Tibial nerve (tissue), 4 donors: ENCODE results near the gene LAMTOR5. TPM values are rescaled to one million over a fixed set of nuclear protein-coding genes. Genes with fewer than 3 reads are reported as not detected.

Experiments used
- DNase-seq, 2 donors: peaks; one replicate each; pipeline ENCODE4 v3.0.0-alpha.2; 2019; ENCODE audit warnings: low spot score in 2 of 2
- H3K27ac ChIP-seq, 4 donors: fragments of 200-600 bp; sonication (generic) in 3 of 4; one replicate each; pipeline ENCODE4 v1.5.1; 2017 to 2019; ENCODE audit warnings: mild to moderate bottlenecking in 1 of 4
- H3K27me3 ChIP-seq, 2 donors: fragments of 200-600 bp; sonication (generic) in 1 of 2; one replicate each; pipeline versions ENCODE4 v1.5.1 to v1.6.0; 2017 to 2019
- H3K36me3 ChIP-seq, 3 donors: fragments of 200-600 bp; sonication (generic); one replicate each; pipeline ENCODE4 v1.5.1; 2018 to 2019
- H3K4me1 ChIP-seq, 4 donors: fragments of 200-600 bp; sonication (generic) in 3 of 4; one replicate each; pipeline ENCODE4 v1.5.1; 2017 to 2019
- H3K4me3 ChIP-seq, 4 donors: fragments of 200-600 bp; sonication (generic) in 3 of 4; one replicate each; pipeline ENCODE4 v1.5.1; 2017 to 2019; ENCODE audit warnings: mild to moderate bottlenecking in 1 of 4, moderate library complexity in 1 of 4
- H3K9me3 ChIP-seq, 4 donors: fragments of 200-600 bp; sonication (generic) in 3 of 4; one replicate each; pipeline ENCODE4 v1.5.1; 2017 to 2019
- EP300 ChIP-seq, 2 donors: sonication (generic); formaldehyde crosslinking; IDR thresholded peaks; one replicate each; pipeline ENCODE4 v1.6.1; 2017; ENCODE audit warnings: antibody characterized with exemption in 2 of 2, mild to moderate bottlenecking in 1 of 2
- POLR2A ChIP-seq, 2 donors: fragments of 450-650 bp; IDR thresholded peaks; one replicate each; pipeline ENCODE4 v1.6.1; 2017; ENCODE audit warnings: antibody characterized with exemption in 2 of 2, mild to moderate bottlenecking in 2 of 2, moderate library complexity in 2 of 2
- WGBS, 2 donors: methylation state at CpG; one replicate each; pipeline ENCODE4 v1.1.5; 2018; 5-methylcytosine and 5-hydroxymethylcytosine counted together
- total RNA-seq, 4 donors: library from RNA; depleted of rRNA; stranded (reverse); fragments of >200 nt; gene quantifications; one replicate each; pipeline ENCODE4 v1.1.0, GENCODE V29; 2016
- TF ChIP-seq, protein P1 (sequence below), 5 experiments: fragments of 200-600 bp in 3 of 5; fragments of 450-650 bp in 2 of 5; sonication (generic) in 3 of 5; IDR thresholded peaks; one replicate each; pipeline ENCODE4 v1.5.1; 2016 to 2019; ENCODE audit warnings: antibody characterized with exemption in 5 of 5, mild to moderate bottlenecking in 3 of 5, moderate library complexity in 2 of 5

Gene LAMTOR5
- total RNA-seq, 4 donors from 2014 or later: 62.6 to 74.7 (median 67.7) TPM

DNA sequence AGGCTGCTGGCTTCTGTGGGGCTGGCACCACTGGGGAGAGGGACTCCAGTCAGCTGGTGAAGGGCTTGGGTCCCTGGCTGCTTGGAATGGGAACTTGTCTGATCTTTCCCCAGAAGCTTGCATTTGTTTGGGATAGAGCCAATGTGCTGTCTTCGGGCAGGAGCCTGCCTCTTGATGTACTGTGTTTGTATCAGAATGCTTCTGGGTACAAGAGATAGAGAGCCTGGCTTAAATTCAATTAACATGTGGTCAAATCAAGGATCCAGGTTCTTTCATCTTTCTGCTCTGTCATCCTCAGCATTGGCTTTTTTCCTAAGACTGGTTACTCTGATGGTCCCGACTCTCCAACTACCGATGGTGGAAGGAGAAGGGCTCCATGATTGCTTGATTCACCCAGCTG, 27.5 kb upstream of the LAMTOR5 start:
- no peak for DNase-seq
- TF ChIP-seq, protein P1, sequence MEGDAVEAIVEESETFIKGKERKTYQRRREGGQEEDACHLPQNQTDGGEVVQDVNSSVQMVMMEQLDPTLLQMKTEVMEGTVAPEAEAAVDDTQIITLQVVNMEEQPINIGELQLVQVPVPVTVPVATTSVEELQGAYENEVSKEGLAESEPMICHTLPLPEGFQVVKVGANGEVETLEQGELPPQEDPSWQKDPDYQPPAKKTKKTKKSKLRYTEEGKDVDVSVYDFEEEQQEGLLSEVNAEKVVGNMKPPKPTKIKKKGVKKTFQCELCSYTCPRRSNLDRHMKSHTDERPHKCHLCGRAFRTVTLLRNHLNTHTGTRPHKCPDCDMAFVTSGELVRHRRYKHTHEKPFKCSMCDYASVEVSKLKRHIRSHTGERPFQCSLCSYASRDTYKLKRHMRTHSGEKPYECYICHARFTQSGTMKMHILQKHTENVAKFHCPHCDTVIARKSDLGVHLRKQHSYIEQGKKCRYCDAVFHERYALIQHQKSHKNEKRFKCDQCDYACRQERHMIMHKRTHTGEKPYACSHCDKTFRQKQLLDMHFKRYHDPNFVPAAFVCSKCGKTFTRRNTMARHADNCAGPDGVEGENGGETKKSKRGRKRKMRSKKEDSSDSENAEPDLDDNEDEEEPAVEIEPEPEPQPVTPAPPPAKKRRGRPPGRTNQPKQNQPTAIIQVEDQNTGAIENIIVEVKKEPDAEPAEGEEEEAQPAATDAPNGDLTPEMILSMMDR (IDR thresholded peaks at IDR 0.05): no peak
- TF ChIP-seq POLR2A (IDR thresholded peaks at IDR 0.05): no peak
- TF ChIP-seq EP300 (IDR thresholded peaks at IDR 0.05): no peak
- 72 to 73% methylated on average over 3 of the region's 3 CpGs for WGBS, 2 donors
- no peaks in the 10 kb centered on the region for H3K9me3 ChIP-seq
- peaks cover 0 to 9% (median 0%) of the 10 kb centered on the region in 4 donors for H3K4me1 ChIP-seq
- H3K27ac ChIP-seq: no peak overlapping the region
- H3K36me3 ChIP-seq: no peaks in the 10 kb centered on the region
- H3K4me3 ChIP-seq: no peak overlapping the region
- H3K27me3 ChIP-seq: peaks cover 0 to 5% of the 10 kb centered on the region in 2 donors

DNA sequence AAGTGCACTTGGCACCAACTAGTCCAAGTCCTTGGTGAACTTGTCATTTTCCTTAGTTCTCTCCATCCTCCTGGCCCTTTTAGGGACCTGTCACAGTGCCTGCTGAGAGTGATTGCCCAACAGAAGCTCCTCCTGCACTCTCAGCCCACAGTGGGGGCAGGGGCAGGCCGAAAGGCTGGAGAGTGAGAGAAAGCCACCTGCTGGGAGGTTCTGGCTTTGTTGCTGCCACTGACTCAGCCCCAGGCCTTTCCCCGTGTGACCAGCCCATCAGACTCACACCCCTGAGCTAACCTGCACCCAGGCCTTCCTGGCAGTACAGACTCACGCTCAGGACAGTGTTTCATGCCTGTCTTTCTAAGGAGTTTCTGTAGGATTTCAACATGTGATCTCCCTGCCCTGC, 26.3 kb upstream of the LAMTOR5 start:
- peak; percentile 21 to 32 for DNase-seq
- H3K9me3 ChIP-seq: no peaks in the 10 kb centered on the region
- no peak for TF ChIP-seq POLR2A (IDR thresholded peaks at IDR 0.05)
- TF ChIP-seq, protein P1 (IDR thresholded peaks at IDR 0.05): no peak
- TF ChIP-seq EP300 (IDR thresholded peaks at IDR 0.05): peak in 1 of 2 donors; percentile 25
- no peak overlapping the region for H3K27ac ChIP-seq
- H3K27me3 ChIP-seq: peaks cover 0 to 5% of the 10 kb centered on the region in 2 donors
- H3K36me3 ChIP-seq: no peaks in the 10 kb centered on the region
- H3K4me1 ChIP-seq: peaks cover 0 to 9% (median 0%) of the 10 kb centered on the region in 4 donors
- H3K4me3 ChIP-seq: no peak overlapping the region
- WGBS, 2 donors: 29 to 36% methylated on average over 3 of the region's 3 CpGs

DNA sequence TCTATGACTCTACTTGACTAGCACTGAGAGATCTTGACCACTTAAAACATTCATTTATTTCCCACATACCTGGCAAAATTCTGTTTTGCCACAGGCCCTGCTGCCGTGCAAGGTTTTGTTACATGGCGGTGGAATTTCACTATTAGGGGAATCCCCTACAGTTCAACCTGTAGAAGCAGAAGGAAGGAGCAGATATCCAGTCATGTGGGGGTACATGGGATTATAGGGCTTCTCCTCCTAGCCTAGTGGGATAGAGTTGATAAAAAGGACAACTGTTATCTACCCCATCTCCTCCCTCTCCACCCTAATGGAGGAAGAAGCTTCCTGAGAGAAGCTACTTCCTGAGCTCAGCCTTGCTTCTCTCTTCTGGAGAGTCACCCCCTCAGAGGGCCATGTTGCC, 25.7 kb upstream of the LAMTOR5 start:
- DNase-seq: no peak
- Histone ChIP-seq H3K27me3 (peaks cover 0 to 5% of the 10 kb centered on the region in 2 donors), H3K36me3 (no peaks in the 10 kb centered on the region), H3K9me3 (no peaks in the 10 kb centered on the region), H3K4me1 (peaks cover 0 to 9% (median 0%) of the 10 kb centered on the region in 4 donors), H3K27ac (no peak overlapping the region), H3K4me3 (no peak overlapping the region)
- no peak for TF ChIP-seq POLR2A (IDR thresholded peaks at IDR 0.05)
- no peak for TF ChIP-seq EP300 (IDR thresholded peaks at IDR 0.05)
- TF ChIP-seq, protein P1 (IDR thresholded peaks at IDR 0.05): no peak
- 91% methylated on average over 2 of the region's 2 CpGs for WGBS, 2 donors

DNA sequence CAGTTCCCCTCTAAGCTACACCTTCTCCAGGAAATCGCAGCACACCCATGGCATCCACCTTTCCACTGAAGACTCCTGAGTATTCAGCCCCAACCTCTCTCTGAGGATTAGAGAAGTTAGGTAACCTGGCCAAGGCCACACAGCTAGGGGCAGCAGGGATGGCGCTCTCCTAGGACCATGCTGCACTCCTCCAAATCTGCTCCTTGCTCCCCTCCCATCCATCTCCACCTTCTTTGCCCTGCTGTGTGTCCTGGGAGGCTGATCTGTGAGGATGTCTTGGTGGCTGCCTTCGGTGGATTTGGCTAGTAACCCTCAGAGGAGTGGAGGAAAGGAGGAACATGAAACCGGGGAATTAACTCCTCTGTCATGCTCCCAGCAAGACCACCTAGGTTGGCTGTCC, 23.4 kb upstream of the LAMTOR5 start:
- Histone ChIP-seq H3K9me3 (no peaks in the 10 kb centered on the region), H3K4me3 (no peak overlapping the region), H3K27me3 (peaks cover 0 to 5% of the 10 kb centered on the region in 2 donors), H3K27ac (no peak overlapping the region), H3K36me3 (no peaks in the 10 kb centered on the region), H3K4me1 (no peaks in the 10 kb centered on the region)
- WGBS, 2 donors: 82 to 89% methylated on average over 4 of the region's 4 CpGs
- DNase-seq: no peak
- no peak for TF ChIP-seq POLR2A (IDR thresholded peaks at IDR 0.05)
- TF ChIP-seq, protein P1 (IDR thresholded peaks at IDR 0.05): no peak
- TF ChIP-seq EP300 (IDR thresholded peaks at IDR 0.05): no peak

DNA sequence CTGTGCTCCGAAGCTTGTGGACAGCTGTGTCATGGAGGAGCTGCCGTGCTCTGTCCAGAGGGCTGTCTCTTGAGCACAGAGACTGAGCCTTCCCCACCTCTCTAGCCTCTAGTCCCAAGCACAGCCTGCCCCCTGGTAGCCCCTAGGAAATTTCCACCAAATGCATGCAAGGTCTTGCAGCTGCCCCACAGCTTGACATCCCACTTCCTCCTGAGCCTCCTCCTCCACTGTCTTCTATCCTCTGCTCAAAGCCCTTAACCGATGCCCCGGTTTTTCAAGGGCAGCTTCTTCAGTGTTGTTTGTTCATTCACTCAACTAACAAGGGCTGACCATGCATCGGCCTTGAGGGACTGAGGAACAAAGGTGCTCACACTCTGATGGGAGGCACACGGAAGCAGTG, 22.9 kb upstream of the LAMTOR5 start:
- H3K27ac ChIP-seq: no peak overlapping the region
- no peaks in the 10 kb centered on the region for H3K9me3 ChIP-seq
- H3K4me1 ChIP-seq: peaks cover 0 to 3% (median 0%) of the 10 kb centered on the region in 4 donors
- DNase-seq: no peak
- WGBS, 2 donors: 63 to 66% methylated on average over 6 of the region's 6 CpGs
- TF ChIP-seq POLR2A (IDR thresholded peaks at IDR 0.05) (no peak), EP300 (IDR thresholded peaks at IDR 0.05) (no peak)
- TF ChIP-seq, protein P1 (IDR thresholded peaks at IDR 0.05): no peak
- H3K36me3 ChIP-seq: no peaks in the 10 kb centered on the region
- H3K4me3 ChIP-seq: no peak overlapping the region
- peaks cover 0 to 5% of the 10 kb centered on the region in 2 donors for H3K27me3 ChIP-seq
